ENCODE data around the gene FCRL6.

The FCRL6 gene

GRCh38 chr1:159786465-159786864, 15.7 kb upstream of the FCRL6 start:
- TF ChIP-seq CTCF (IDR thresholded peaks at IDR 0.05) = no peak

- no peak for TF ChIP-seq CTCF (IDR thresholded peaks at IDR 0.05)
Measured at GRCh38 chr1:159786966-159787365, 15.2 kb upstream of the FCRL6 start.

GRCh38 chr1:159790237-159790917, 11.8 kb upstream of the FCRL6 start:
- peak; percentile 77 for TF ChIP-seq CTCF (IDR thresholded peaks at IDR 0.05)

GRCh38 chr1:159791031-159791430, 11.1 kb upstream of the FCRL6 start:
- no peak for TF ChIP-seq CTCF (IDR thresholded peaks at IDR 0.05)

- no peak for TF ChIP-seq CTCF (IDR thresholded peaks at IDR 0.05)
Measured at GRCh38 chr1:159791461-159791860, 10.7 kb upstream of the FCRL6 start.

- no peak for TF ChIP-seq CTCF (IDR thresholded peaks at IDR 0.05)
Measured at GRCh38 chr1:159795534-159795933, 6.6 kb upstream of the FCRL6 start.

GRCh38 chr1:159798893-159799292, 3.3 kb upstream of the FCRL6 start:
- peak; percentile 96 for TF ChIP-seq CTCF (IDR thresholded peaks at IDR 0.05)

All from LNCAP (cell line).